Measurements from ENCODE around the gene HPN.
A peak's percentile ranks its signal among the peaks of the same experiment; 100 is the strongest.
"Not testable (repeated sequence)": the region's sequence is repeated elsewhere in the genome, so short reads cannot be mapped to it uniquely, and the experiment has no call there.

Gene HPN

GRCh38 chr19:35041548-35042055 lies at the start of gene HPN:
TSS of gene HPN (plus strand) at chr19:35041721. CDS start at chr19:35042507, 786 bp downstream.
- DNase-seq, result no peak

GRCh38 chr19:34992582-34992981 lies 48.9 kb upstream of the HPN start:
- not testable (repeated sequence) for DNase-seq

- no peak for DNase-seq
Measured at GRCh38 chr19:34994286-34994642, 47.3 kb upstream of the HPN start.

GRCh38 chr19:34994643-34995541 lies 46.6 kb upstream of the HPN start:
- DNase-seq, result no peak

- no peak for DNase-seq
Measured at GRCh38 chr19:34995551-34995950, 46.0 kb upstream of the HPN start.

GRCh38 chr19:34997071-34997617 lies 44.4 kb upstream of the HPN start:
- no peak for DNase-seq

- not testable (repeated sequence) for DNase-seq
Measured at GRCh38 chr19:34998224-34998623, 43.3 kb upstream of the HPN start.

- no peak for DNase-seq
Measured at GRCh38 chr19:34998777-34999497, 42.6 kb upstream of the HPN start.

- peak; percentile 99 for DNase-seq
Measured at GRCh38 chr19:34999498-35000337, 41.8 kb upstream of the HPN start, which contains the start of gene GRAMD1A. TSS of gene GRAMD1A (plus strand) at chr19:35000323. CDS start at chr19:35000479, 156 bp downstream.

- no peak for DNase-seq
Measured at GRCh38 chr19:35000338-35000646, 41.2 kb upstream of the HPN start.

GRCh38 chr19:35000647-35001501 lies 40.6 kb upstream of the HPN start:
- DNase-seq, result no peak

GRCh38 chr19:35002037-35002535 lies 39.4 kb upstream of the HPN start:
- no peak for DNase-seq

GRCh38 chr19:35004517-35005255 lies 36.8 kb upstream of the HPN start:
- no peak for DNase-seq

- DNase-seq, result no peak
Measured at GRCh38 chr19:35005256-35005977, 36.1 kb upstream of the HPN start.

GRCh38 chr19:35006007-35006341 lies 35.5 kb upstream of the HPN start:
- DNase-seq, result not testable (repeated sequence)

- no peak for DNase-seq
Measured at GRCh38 chr19:35006342-35006998, 35.1 kb upstream of the HPN start.

- DNase-seq, result no peak
Measured at GRCh38 chr19:35006999-35007365, 34.5 kb upstream of the HPN start.

- DNase-seq, result not testable (repeated sequence)
Measured at GRCh38 chr19:35007427-35007826, 34.1 kb upstream of the HPN start.

- no peak for DNase-seq
Measured at GRCh38 chr19:35008891-35009341, 32.6 kb upstream of the HPN start.

All from 8988T (cell line).